HepG2 (cell line): ENCODE results near the gene HYAL1. TPM values are rescaled to one million over a fixed set of nuclear protein-coding genes. Genes with fewer than 3 reads are reported as not detected.

Experiments
- ARID3A ChIP-seq: IDR thresholded peaks from 2 replicates; pipeline ENCODE4 v1.6.1; 2012; ENCODE audit warnings: low read depth, low read length, improper control_type of control experiment
- HBP1 ChIP-seq: IDR thresholded peaks from 2 replicates; pipeline ENCODE4 v1.6.1; 2016; ENCODE audit warnings: low read depth, control low read depth
- NFE2L1 ChIP-seq: sonication (generic); formaldehyde crosslinking; IDR thresholded peaks from 2 replicates; pipeline ENCODE4 v1.4.0; 2020; ENCODE audit warnings: missing genetic modification reagents, mild to moderate bottlenecking, borderline replicate concordance
- PHB2 ChIP-seq: fragments of 450-650 bp; IDR thresholded peaks from 2 replicates; pipeline ENCODE4 v1.6.1; 2018; ENCODE audit not compliant: partially characterized antibody
- PTBP1 ChIP-seq: fragments of 200-400 bp; formaldehyde crosslinking; IDR thresholded peaks from 2 replicates; pipeline ENCODE4 v1.6.1; 2018; ENCODE audit warnings: low read length, low read depth; ENCODE audit not compliant: poor library complexity, severe bottlenecking
- SIX1 ChIP-seq: sonication (generic); formaldehyde crosslinking; IDR thresholded peaks from 2 replicates; pipeline ENCODE4 v1.4.0; 2020; ENCODE audit warnings: missing genetic modification reagents, borderline replicate concordance
- TEAD3 ChIP-seq: optimal IDR thresholded peaks from 2 replicates; pipeline ENCODE3; 2016; ENCODE audit warnings: borderline replicate concordance
- UBTF ChIP-seq: sonication (generic); formaldehyde crosslinking; IDR thresholded peaks from 2 replicates; pipeline ENCODE4 v1.4.0; 2020; ENCODE audit warnings: mild to moderate bottlenecking, missing genetic modification reagents
- ZBTB33 ChIP-seq: sonication (generic); formaldehyde crosslinking; IDR thresholded peaks from 2 replicates; pipeline ENCODE4 v1.4.0; 2020; ENCODE audit warnings: missing genetic modification reagents
- ZBTB38 ChIP-seq: sonication (generic); formaldehyde crosslinking; IDR thresholded peaks from 2 replicates; pipeline ENCODE4 v1.5.1; 2020; ENCODE audit warnings: mild to moderate bottlenecking, missing genetic modification reagents
- ZBTB7B ChIP-seq: sonication (generic); formaldehyde crosslinking; IDR thresholded peaks from 2 replicates; pipeline ENCODE4 v1.4.0; 2020; ENCODE audit warnings: missing genetic modification reagents
- ZFP62 ChIP-seq: sonication (generic); formaldehyde crosslinking; IDR thresholded peaks from 2 replicates; pipeline ENCODE4 v1.4.0; 2020; ENCODE audit warnings: missing genetic modification reagents
- ZIK1 ChIP-seq: sonication (generic); formaldehyde crosslinking; IDR thresholded peaks from 2 replicates; pipeline ENCODE4 v1.5.0; 2020; ENCODE audit warnings: mild to moderate bottlenecking, low read depth, missing genetic modification reagents, borderline replicate concordance
- ZNF12 ChIP-seq: sonication (generic); formaldehyde crosslinking; IDR thresholded peaks from 2 replicates; pipeline ENCODE4 v1.5.0; 2020; ENCODE audit warnings: missing genetic modification reagents
- ZNF143 ChIP-seq: sonication (generic); formaldehyde crosslinking; IDR thresholded peaks from 2 replicates; pipeline ENCODE4 v1.4.0; 2020; ENCODE audit warnings: missing genetic modification reagents
- ZNF354B ChIP-seq: sonication (generic); formaldehyde crosslinking; IDR thresholded peaks from 2 replicates; pipeline ENCODE4 v1.8.0; 2022; ENCODE audit warnings: mild to moderate bottlenecking, missing genetic modification reagents
- ZNF383 ChIP-seq: sonication (generic); formaldehyde crosslinking; IDR thresholded peaks from 2 replicates; pipeline ENCODE4 v1.4.0; 2020; ENCODE audit warnings: missing genetic modification reagents, mild to moderate bottlenecking, borderline replicate concordance
- ZNF619 ChIP-seq: sonication (generic); formaldehyde crosslinking; IDR thresholded peaks from 2 replicates; pipeline ENCODE4 v1.4.0; 2020; ENCODE audit warnings: mild to moderate bottlenecking, missing genetic modification reagents
- ZNF7 ChIP-seq: IDR thresholded peaks from 2 replicates; pipeline ENCODE4 v1.6.1; 2016; ENCODE audit warnings: missing biosample characterization, missing genetic modification reagents
- polyA plus RNA-seq, 8 experiments: library from polyadenylated mRNA; depleted of rRNA in 3 of 8; stranded (reverse) in 7 of 8; unstranded in 1 of 8; fragments of >200 nt; fragmentation: Illumina TruSeq in 4 of 8; extraction: Trizol in 4 of 8; gene quantifications; 2 replicates each; pipeline versions ENCODE4 v1.2.1 to v1.2.3, GENCODE V29; 2011 to 2016; ENCODE audit warnings: low read depth in 4 of 8, missing spikeins in 1 of 8, mixed read lengths in 1 of 8; ENCODE audit not compliant: insufficient read depth in 1 of 8
- total RNA-seq, 5 experiments: library from RNA; depleted of rRNA; stranded (reverse); fragments of >200 nt; fragmentation: Illumina TruSeq; extraction: Trizol; gene quantifications; 2 replicates each; pipeline ENCODE4 v1.2.3, GENCODE V29; 2016; ENCODE audit warnings: low read depth in 1 of 5
- TF ChIP-seq, protein P1 (sequence below): IDR thresholded peaks from 2 replicates; pipeline ENCODE4 v1.6.1; 2016; ENCODE audit warnings: missing genetic modification reagents, missing compliant biosample characterization

The HYAL1 gene
- total and polyA plus RNA-seq, 2 of the 13 experiments (the other 11 are each of a cell fraction or from before 2014, with no cell fraction given): 76.5 to 193 TPM

GRCh38 chr3:50350527-50351322 is 47.4 kb upstream of the HYAL1 start, which contains the start of the genes CYB561D2 and NPRL2 (continued):
- TF ChIP-seq PHB2: no peak
- TF ChIP-seq TEAD3 (CRISPR knock-in tag): peak; percentile 18
- TF ChIP-seq ZBTB7B (CRISPR knock-in tag): no peak
- TF ChIP-seq ZIK1: peak; percentile 99
- no peak for TF ChIP-seq ZNF7 (CRISPR knock-in tag)
- TF ChIP-seq, protein P1, sequence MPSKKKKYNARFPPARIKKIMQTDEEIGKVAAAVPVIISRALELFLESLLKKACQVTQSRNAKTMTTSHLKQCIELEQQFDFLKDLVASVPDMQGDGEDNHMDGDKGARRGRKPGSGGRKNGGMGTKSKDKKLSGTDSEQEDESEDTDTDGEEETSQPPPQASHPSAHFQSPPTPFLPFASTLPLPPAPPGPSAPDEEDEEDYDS (CRISPR knock-in tag): peak; percentile 82
- peak; percentile 82 for TF ChIP-seq ZNF619 (CRISPR knock-in tag)
- peak; percentile 85 for TF ChIP-seq UBTF (CRISPR knock-in tag)
- 0 out of 2 replicates have a peak, but pooled peaks have one; percentile 64 for TF ChIP-seq ZNF12 (CRISPR knock-in tag)
- 0 out of 2 replicates have a peak, but pooled peaks have one; percentile 80 for TF ChIP-seq ZFP62
- no peak for TF ChIP-seq SIX1
- peak; percentile 86 for TF ChIP-seq ZBTB38 (CRISPR knock-in tag)
- TF ChIP-seq ZNF354B (CRISPR knock-in tag): peak; percentile 67; the same call in 1 of the 2 replicates
- no peak; the same call in none of the 2 replicates for TF ChIP-seq HBP1 (CRISPR knock-in tag)
- peak; percentile 100 for TF ChIP-seq ZNF143
- no peak for TF ChIP-seq PTBP1
- TF ChIP-seq ZBTB33 (CRISPR knock-in tag): no peak; the same call in 1 of the 2 replicates
- TF ChIP-seq ZNF383 (CRISPR knock-in tag): no peak
- TF ChIP-seq NFE2L1 (CRISPR knock-in tag): peak; percentile 88
- TF ChIP-seq ARID3A: no peak
